ENCODE results near the gene ABCB10. TPM values are rescaled to one million over a fixed set of nuclear protein-coding genes. Genes with fewer than 3 reads are reported as not detected.

ABCB10 gene
- total RNA-seq, 2 experiments from 2014 or later, result 16.4 to 27.2 TPM

DNA sequence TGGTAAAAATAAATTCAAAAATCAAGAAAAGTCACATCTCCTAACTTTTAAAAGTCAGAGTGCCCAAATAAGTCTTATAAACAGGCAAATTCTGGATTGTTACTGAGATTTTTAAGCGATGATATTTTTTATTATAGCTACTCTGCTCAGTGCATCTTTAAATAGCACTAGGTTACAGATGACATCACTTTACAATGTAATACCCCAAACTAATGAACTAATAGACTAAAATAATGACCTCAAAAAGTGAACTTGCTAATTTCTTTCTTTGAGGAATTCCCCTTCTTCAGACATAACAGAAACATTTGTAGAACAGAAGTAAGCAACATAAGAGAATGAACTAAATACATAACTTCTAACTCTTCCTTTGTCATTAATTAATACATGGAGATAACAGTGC, 91.6 kb downstream of the ABCB10 start:
- Histone ChIP-seq H3K27ac (ENCODE audit: low read depth, low read length, poor library complexity, severe bottlenecking) (no peak overlapping the region), H3K9me2 (ENCODE audit: insufficient read depth, low read length) (no peaks in the 10 kb centered on the region), H3K4me2 (ENCODE audit: low read length) (no peak overlapping the region), H4K20me1 (ENCODE audit: insufficient read depth, low read length) (peaks cover 3% of the 10 kb centered on the region; the same call in 1 of the 2 replicates), H3K9me3 (ENCODE audit: low read length) (no peaks in the 10 kb centered on the region), H3K4me3 (ENCODE audit: low read depth, low read length, poor library complexity, severe bottlenecking) (no peak overlapping the region), H2AFZ (ENCODE audit: low read length) (no peak overlapping the region), H3K36me3 (ENCODE audit: insufficient read depth, low read length) (peaks cover 97% of the 10 kb centered on the region), H3K79me2 (ENCODE audit: insufficient read depth, low read depth, low read length) (no peaks in the 10 kb centered on the region), H3K4me1 (ENCODE audit: insufficient read depth, low read length, poor library complexity, severe bottlenecking) (no peaks in the 10 kb centered on the region)
- POLR2A ChIA-PET, result interaction anchor here (1.4 to 2.4 kb wide), 2 partner anchors 17 to 25 kb away, joined by 5 to 10 read pairs; no protein-coding TSS in a partner anchor
- intact Hi-C loops (cut with micrococcal nuclease; ENCODE audit: unreplicated experiment), result no loop called here
- CTCF ChIA-PET (ENCODE audit: unreplicated experiment), result no interaction called here
- DNase-seq (ENCODE audit: low spot score), result no peak
- TF ChIP-seq EZH2phosphoT487 (IDR thresholded peaks at IDR 0.05; ENCODE audit: borderline replicate concordance, low read depth, low read length), result no peak
- TF ChIP-seq, protein P1, sequence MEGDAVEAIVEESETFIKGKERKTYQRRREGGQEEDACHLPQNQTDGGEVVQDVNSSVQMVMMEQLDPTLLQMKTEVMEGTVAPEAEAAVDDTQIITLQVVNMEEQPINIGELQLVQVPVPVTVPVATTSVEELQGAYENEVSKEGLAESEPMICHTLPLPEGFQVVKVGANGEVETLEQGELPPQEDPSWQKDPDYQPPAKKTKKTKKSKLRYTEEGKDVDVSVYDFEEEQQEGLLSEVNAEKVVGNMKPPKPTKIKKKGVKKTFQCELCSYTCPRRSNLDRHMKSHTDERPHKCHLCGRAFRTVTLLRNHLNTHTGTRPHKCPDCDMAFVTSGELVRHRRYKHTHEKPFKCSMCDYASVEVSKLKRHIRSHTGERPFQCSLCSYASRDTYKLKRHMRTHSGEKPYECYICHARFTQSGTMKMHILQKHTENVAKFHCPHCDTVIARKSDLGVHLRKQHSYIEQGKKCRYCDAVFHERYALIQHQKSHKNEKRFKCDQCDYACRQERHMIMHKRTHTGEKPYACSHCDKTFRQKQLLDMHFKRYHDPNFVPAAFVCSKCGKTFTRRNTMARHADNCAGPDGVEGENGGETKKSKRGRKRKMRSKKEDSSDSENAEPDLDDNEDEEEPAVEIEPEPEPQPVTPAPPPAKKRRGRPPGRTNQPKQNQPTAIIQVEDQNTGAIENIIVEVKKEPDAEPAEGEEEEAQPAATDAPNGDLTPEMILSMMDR (conservative IDR thresholded peaks at IDR 0.05; ENCODE audit: low read length), result no peak
- no TSS peak for BruUV-seq (replicated peaks)

Small RNA genes lying within 50 kb of the gene (small RNA-seq; reads per million reads assigned to genes)
- gene HMGN2P19, result not detected
- 0.21 reads per million for gene RNA5SP78
- gene RNU4-21P, result not detected

Other genes starting within 250 kb of the ABCB10 start
- 9.3 and 10.5 TPM in 2 replicates for gene CCSAP, start 215.7 kb downstream of the ABCB10 start, total RNA-seq (2014; rRNA removed; shearing (Covaris generic))
- gene CCSAP, start 215.7 kb downstream of the ABCB10 start, total RNA-seq (2022), result 15.7 and 16.9 TPM in 2 replicates
- not detected in 2 replicates for gene ACTA1, start 124.6 kb downstream of the ABCB10 start, total RNA-seq (2014; rRNA removed; shearing (Covaris generic))
- gene ACTA1, start 124.6 kb downstream of the ABCB10 start, total RNA-seq (2022), result not detected in 2 replicates
- gene NUP133, start 50.4 kb downstream of the ABCB10 start, total RNA-seq (2014; rRNA removed; shearing (Covaris generic)), result 33.0 and 33.3 TPM in 2 replicates
- gene NUP133, start 50.4 kb downstream of the ABCB10 start, total RNA-seq (2022), result 50.4 and 53.2 TPM in 2 replicates
- 23.5 and 32.9 TPM in 2 replicates for gene TAF5L, start 67.4 kb upstream of the ABCB10 start, total RNA-seq (2014; rRNA removed; shearing (Covaris generic))
- 30.3 and 33.7 TPM in 2 replicates for gene TAF5L, start 67.4 kb upstream of the ABCB10 start, total RNA-seq (2022)
- gene URB2, start 67.5 kb upstream of the ABCB10 start, total RNA-seq (2014; rRNA removed; shearing (Covaris generic)), result 27.0 and 30.2 TPM in 2 replicates
- gene URB2, start 67.5 kb upstream of the ABCB10 start, total RNA-seq (2022), result 17.3 and 25.1 TPM in 2 replicates

Data from OCI-LY7 (cell line).